CMK (cell line): ENCODE results near the gene ACTL8.

Experiments
- DNase-seq: peaks from one replicate; pipeline ENCODE4 v3.0.0-alpha.2; 2010; ENCODE audit warnings: low read depth

ACTL8 gene

GRCh38 chr1:17875882-17876280 is 120.7 kb downstream of the ACTL8 start:
- no peak for DNase-seq
